ENCODE measurements around the gene CFTR.

The CFTR gene

DNA sequence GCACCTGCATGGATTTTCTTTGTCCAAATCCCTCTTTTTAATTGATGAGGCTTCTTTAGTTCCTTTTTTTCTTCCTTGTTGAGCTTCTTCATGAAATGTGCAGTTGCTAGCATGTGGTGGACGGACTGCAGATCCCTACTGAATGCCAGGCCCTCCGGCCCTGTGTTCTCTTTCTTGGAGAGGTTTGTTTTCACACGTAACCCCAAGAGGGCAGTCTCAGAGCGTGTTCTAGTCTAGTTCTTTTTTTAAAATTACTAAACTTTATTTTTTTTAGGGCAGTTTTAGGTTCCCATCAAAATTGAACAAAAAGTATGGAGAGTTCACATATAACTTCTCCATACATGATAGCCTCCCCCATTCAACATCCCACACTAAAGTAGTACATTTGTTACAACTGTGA lies 190.0 kb downstream of the CFTR start:
- H3K9ac ChIP-seq (ENCODE audit: low read length) = no peak overlapping the region
- TF ChIP-seq EZH2phosphoT487 (conservative IDR thresholded peaks at IDR 0.05; ENCODE audit: low read length) = no peak
- TF ChIP-seq CTCF (IDR thresholded peaks at IDR 0.05; ENCODE audit: insufficient read depth, low read length, poor library complexity, severe bottlenecking) = no peak
- no peak overlapping the region for H3K27ac ChIP-seq (ENCODE audit: low read depth, low read length)

DNA sequence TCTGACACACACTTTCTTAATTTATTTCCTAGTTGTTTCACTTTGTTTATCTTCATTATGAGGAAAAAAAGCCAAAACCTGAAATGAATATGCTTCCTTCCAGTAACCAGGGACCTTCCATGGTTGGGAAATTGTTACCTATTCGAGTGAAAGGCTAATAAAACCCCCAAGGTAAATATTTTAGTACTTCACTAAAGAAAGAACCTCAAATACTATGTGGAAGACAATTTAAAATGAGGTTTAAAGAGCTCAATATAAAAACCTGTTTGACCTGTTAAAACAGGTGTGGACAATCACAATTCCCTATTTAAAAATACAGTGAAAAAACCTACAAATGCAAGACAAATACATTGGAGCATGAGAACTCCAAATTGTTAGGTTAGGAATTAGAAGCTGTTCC lies 192.6 kb downstream of the CFTR start:
- no peak overlapping the region for H2AFZ ChIP-seq (ENCODE audit: low read depth, low read length, severe bottlenecking)
- no peaks in the 10 kb centered on the region for H3F3A ChIP-seq (ENCODE audit: insufficient read depth)
- no peak overlapping the region for H3K4me2 ChIP-seq (ENCODE audit: low read depth, low read length, poor library complexity, severe bottlenecking)
- H3K9me3 ChIP-seq (ENCODE audit: insufficient read depth, low read length) = no peaks in the 10 kb centered on the region
- no peaks in the 10 kb centered on the region for H3K9me2 ChIP-seq (replicated peaks; ENCODE audit: insufficient read depth, low read length)
- no peaks in the 10 kb centered on the region for H3K27me3 ChIP-seq (ENCODE audit: low read length)
- no peak overlapping the region for H3K9ac ChIP-seq (ENCODE audit: low read length)
- H3K36me3 ChIP-seq (ENCODE audit: low read length) = no peaks in the 10 kb centered on the region
- H4K20me1 ChIP-seq (ENCODE audit: low read depth, low read length) = no peaks in the 10 kb centered on the region
- H3K27ac ChIP-seq (ENCODE audit: low read depth, low read length) = no peak overlapping the region
- no peaks in the 10 kb centered on the region for H3K79me2 ChIP-seq (ENCODE audit: insufficient read depth, low read length)
- TF ChIP-seq CTCF (IDR thresholded peaks at IDR 0.05; ENCODE audit: insufficient read depth, low read length, poor library complexity, severe bottlenecking) (no peak), EZH2phosphoT487 (conservative IDR thresholded peaks at IDR 0.05; ENCODE audit: low read length) (no peak)
- H3K4me3 ChIP-seq (ENCODE audit: insufficient read depth, low read length, poor library complexity, severe bottlenecking) = no peak overlapping the region

More for the DNA sequence above, 190.0 kb downstream of the CFTR start:
- Histone ChIP-seq H3K9me3 (ENCODE audit: insufficient read depth, low read length) (no peaks in the 10 kb centered on the region), H4K20me1 (ENCODE audit: low read depth, low read length) (no peaks in the 10 kb centered on the region), H3K4me2 (ENCODE audit: low read depth, low read length, poor library complexity, severe bottlenecking) (no peak overlapping the region), H3K9me2 (replicated peaks; ENCODE audit: insufficient read depth, low read length) (no peaks in the 10 kb centered on the region), H2AFZ (ENCODE audit: low read depth, low read length, severe bottlenecking) (no peak overlapping the region), H3K4me3 (ENCODE audit: insufficient read depth, low read length, poor library complexity, severe bottlenecking) (no peak overlapping the region), H3K79me2 (ENCODE audit: insufficient read depth, low read length) (no peaks in the 10 kb centered on the region), H3K36me3 (ENCODE audit: low read length) (no peaks in the 10 kb centered on the region), H3K27me3 (ENCODE audit: low read length) (no peaks in the 10 kb centered on the region), H3F3A (ENCODE audit: insufficient read depth) (no peaks in the 10 kb centered on the region)

DNA sequence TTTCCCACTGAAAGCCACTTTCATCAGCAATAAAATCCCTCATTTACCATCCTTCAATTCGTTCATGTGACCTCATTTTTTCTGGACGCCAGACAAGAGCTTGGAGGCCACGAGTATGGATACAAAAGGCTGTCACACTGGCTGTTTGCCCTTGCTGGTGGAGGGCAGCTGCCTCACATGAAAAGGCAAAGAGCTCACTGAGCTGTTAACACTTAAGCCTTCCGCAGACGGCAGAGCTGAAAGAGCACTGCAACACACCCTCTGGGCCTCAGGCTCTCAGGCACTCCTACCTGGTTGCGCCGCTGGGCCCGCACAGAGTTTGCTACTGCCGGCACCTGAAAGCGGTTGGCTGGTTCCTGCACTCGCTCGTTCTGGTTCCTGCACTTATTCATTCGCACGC lies 193.5 kb downstream of the CFTR start:
- no peak overlapping the region for H3K4me2 ChIP-seq (ENCODE audit: low read depth, low read length, poor library complexity, severe bottlenecking)
- no peaks in the 10 kb centered on the region for H4K20me1 ChIP-seq (ENCODE audit: low read depth, low read length)
- TF ChIP-seq EZH2phosphoT487 (conservative IDR thresholded peaks at IDR 0.05; ENCODE audit: low read length) = no peak
- TF ChIP-seq CTCF (IDR thresholded peaks at IDR 0.05; ENCODE audit: insufficient read depth, low read length, poor library complexity, severe bottlenecking) = no peak
- H3K4me3 ChIP-seq (ENCODE audit: insufficient read depth, low read length, poor library complexity, severe bottlenecking) = no peak overlapping the region
- no peaks in the 10 kb centered on the region for H3K27me3 ChIP-seq (ENCODE audit: low read length)
- no peaks in the 10 kb centered on the region for H3K9me2 ChIP-seq (replicated peaks; ENCODE audit: insufficient read depth, low read length)
- H3K9ac ChIP-seq (ENCODE audit: low read length) = no peak overlapping the region
- H3K79me2 ChIP-seq (ENCODE audit: insufficient read depth, low read length) = no peaks in the 10 kb centered on the region
- H3K36me3 ChIP-seq (ENCODE audit: low read length) = no peaks in the 10 kb centered on the region
- H3K27ac ChIP-seq (ENCODE audit: low read depth, low read length) = no peak overlapping the region
- H3F3A ChIP-seq (ENCODE audit: insufficient read depth) = no peaks in the 10 kb centered on the region
- no peaks in the 10 kb centered on the region for H3K9me3 ChIP-seq (ENCODE audit: insufficient read depth, low read length)
- no peak overlapping the region for H2AFZ ChIP-seq (ENCODE audit: low read depth, low read length, severe bottlenecking)
